ENCODE data around the gene CRYGC. TPM values are rescaled to one million over a fixed set of nuclear protein-coding genes. Genes with fewer than 3 reads are reported as not detected.

Gene CRYGC
- total and polyA plus RNA-seq, 2 donors from 2014 or later = not detected

GRCh38 chr2:208083807-208084206 lies 45.8 kb downstream of the CRYGC start:
- intact Hi-C loops (cut with DNase I) = no loop called here
- H3K4me1 ChIP-seq (ENCODE audit: control insufficient read depth in 2 of 3, insufficient read depth in 2 of 3, low read depth in 1 of 3, low read length in 3 of 3) = no peaks in the 10 kb centered on the region
- no peaks in the 10 kb centered on the region for H3K27me3 ChIP-seq (ENCODE audit: control insufficient read depth, insufficient read depth, low read length)
- no peak overlapping the region for H3K27ac ChIP-seq (ENCODE audit: low read depth in 2 of 2, low read length in 2 of 2)
- H3K9me3 ChIP-seq (ENCODE audit: control insufficient read depth in 2 of 3, insufficient read depth in 1 of 3, low read length in 3 of 3) = no peaks in the 10 kb centered on the region
- TF ChIP-seq, protein P1, sequence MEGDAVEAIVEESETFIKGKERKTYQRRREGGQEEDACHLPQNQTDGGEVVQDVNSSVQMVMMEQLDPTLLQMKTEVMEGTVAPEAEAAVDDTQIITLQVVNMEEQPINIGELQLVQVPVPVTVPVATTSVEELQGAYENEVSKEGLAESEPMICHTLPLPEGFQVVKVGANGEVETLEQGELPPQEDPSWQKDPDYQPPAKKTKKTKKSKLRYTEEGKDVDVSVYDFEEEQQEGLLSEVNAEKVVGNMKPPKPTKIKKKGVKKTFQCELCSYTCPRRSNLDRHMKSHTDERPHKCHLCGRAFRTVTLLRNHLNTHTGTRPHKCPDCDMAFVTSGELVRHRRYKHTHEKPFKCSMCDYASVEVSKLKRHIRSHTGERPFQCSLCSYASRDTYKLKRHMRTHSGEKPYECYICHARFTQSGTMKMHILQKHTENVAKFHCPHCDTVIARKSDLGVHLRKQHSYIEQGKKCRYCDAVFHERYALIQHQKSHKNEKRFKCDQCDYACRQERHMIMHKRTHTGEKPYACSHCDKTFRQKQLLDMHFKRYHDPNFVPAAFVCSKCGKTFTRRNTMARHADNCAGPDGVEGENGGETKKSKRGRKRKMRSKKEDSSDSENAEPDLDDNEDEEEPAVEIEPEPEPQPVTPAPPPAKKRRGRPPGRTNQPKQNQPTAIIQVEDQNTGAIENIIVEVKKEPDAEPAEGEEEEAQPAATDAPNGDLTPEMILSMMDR (IDR thresholded peaks at IDR 0.05; ENCODE audit: borderline replicate concordance, extremely low read depth, insufficient read depth) = no peak
- no peaks in the 10 kb centered on the region for H3K36me3 ChIP-seq (ENCODE audit: control insufficient read depth in 2 of 3, insufficient read depth in 3 of 3, low read length in 3 of 3)
- H3K9ac ChIP-seq (ENCODE audit: low read length in 3 of 3) = no peak overlapping the region
- DNase-seq (no peak), FAIRE-seq (no peak)
- no peak overlapping the region for H3K4me3 ChIP-seq (ENCODE audit: low read length in 3 of 3)

Other genes with a start within 250 kb of the CRYGC start
- 13.5 TPM for gene PLEKHM3, start 104.3 kb downstream of the CRYGC start, total RNA-seq
- gene PLEKHM3, start 104.3 kb downstream of the CRYGC start, polyA plus RNA-seq (ENCODE audit: insufficient read depth, low read depth, low replicate concordance) = 4.2 TPM
- not detected for gene CRYGD, start 5.3 kb downstream of the CRYGC start, total RNA-seq
- gene CRYGD, start 5.3 kb downstream of the CRYGC start, polyA plus RNA-seq (ENCODE audit: insufficient read depth, low read depth, low replicate concordance) = not detected
- not detected for gene CRYGB, start 16.3 kb upstream of the CRYGC start, total RNA-seq
- not detected for gene CRYGB, start 16.3 kb upstream of the CRYGC start, polyA plus RNA-seq (ENCODE audit: insufficient read depth, low read depth, low replicate concordance)
- gene CRYGA, start 33.8 kb upstream of the CRYGC start, total RNA-seq = not detected
- not detected for gene CRYGA, start 33.8 kb upstream of the CRYGC start, polyA plus RNA-seq (ENCODE audit: insufficient read depth, low read depth, low replicate concordance)
- gene C2orf80, start 60.2 kb upstream of the CRYGC start, total RNA-seq = not detected
- gene C2orf80, start 60.2 kb upstream of the CRYGC start, polyA plus RNA-seq (ENCODE audit: insufficient read depth, low read depth, low replicate concordance) = not detected
- 53.1 TPM for gene IDH1, start 125.2 kb upstream of the CRYGC start, total RNA-seq
- gene IDH1, start 125.2 kb upstream of the CRYGC start, polyA plus RNA-seq (ENCODE audit: insufficient read depth, low read depth, low replicate concordance) = 95.7 TPM
- 31.5 TPM for gene PIKFYVE, start 136.4 kb upstream of the CRYGC start, total RNA-seq
- gene PIKFYVE, start 136.4 kb upstream of the CRYGC start, polyA plus RNA-seq (ENCODE audit: insufficient read depth, low read depth, low replicate concordance) = 3.4 TPM